Measurements from ENCODE around the gene BICD1.

The BICD1 gene

GRCh38 chr12:32418903-32419519 lies 312.4 kb downstream of the BICD1 start:
- DNase-seq = no peak

- DNase-seq = no peak
These were observed 312.9 kb downstream of the BICD1 start for GRCh38 chr12:32419520-32419960.

GRCh38 chr12:32420356-32420755 lies 313.7 kb downstream of the BICD1 start:
- no peak for DNase-seq

GRCh38 chr12:32423559-32423958 lies 316.9 kb downstream of the BICD1 start:
- DNase-seq = no peak

- DNase-seq = no peak
These were observed 324.4 kb downstream of the BICD1 start for GRCh38 chr12:32431025-32431424.

All from activated gamma-delta T cell (primary cell).